SK-N-SH (cell line): ENCODE results near the gene PTTG1IP. TPM values are rescaled to one million over a fixed set of nuclear protein-coding genes. Genes with fewer than 3 reads are reported as not detected.

Experiments
- CTCF ChIA-PET: fragments of 300-600, 350-600 bp; formaldehyde crosslinking; extraction: SDS; loops from one replicate; lab custom pipeline; 2021; lab: Yijun Ruan, JAX
- POLR2A ChIA-PET: fragments of 350-600 bp; sonication (Branson Sonifier 250); formaldehyde crosslinking; extraction: SDS; loops from one replicate; lab custom pipeline; 2020; ENCODE audit warnings: antibody characterized with exemption, inconsistent platforms; lab: Yijun Ruan, JAX
- DNase-seq: peaks from one replicate; pipeline ENCODE4 v3.0.0; 2012
- H2AFZ ChIP-seq: fragments of 200-600 bp; sonication (generic); 2 replicates; pipeline ENCODE4 v1.8.1; 2016; ENCODE audit warnings: antibody characterized with exemption, mild to moderate bottlenecking, low read depth
- H3F3A ChIP-seq: fragments of 200-600 bp; sonication (generic); replicated peaks from 2 replicates; pipeline ENCODE3; 2016; ENCODE audit warnings: antibody characterized with exemption, mild to moderate bottlenecking; ENCODE audit not compliant: insufficient read depth
- H3K27ac ChIP-seq, 2 experiments: fragments of 200-500 bp in 1 of 2; fragments of 200-600 bp in 1 of 2; sonication (Bioruptor generic) in 1 of 2; sonication (generic), shearing (Covaris generic) in 1 of 2; 2 replicates each; pipeline versions ENCODE4 v1.5.1 to v1.6.1; 2014 to 2016; ENCODE audit warnings: low read depth in 2 of 2, inconsistent platforms in 1 of 2, low read length in 1 of 2, mild to moderate bottlenecking in 1 of 2, mixed read lengths in 1 of 2
- H3K27me3 ChIP-seq: fragments of 200-600 bp; sonication (generic), shearing (Covaris generic); 2 replicates; pipeline ENCODE4 v1.6.1; 2016; ENCODE audit warnings: mixed run types; ENCODE audit not compliant: insufficient read depth
- H3K36me3 ChIP-seq, 2 experiments: fragments of 200-500 bp in 1 of 2; fragments of 200-600 bp in 1 of 2; sonication (Bioruptor generic) in 1 of 2; sonication (generic) in 1 of 2; replicated peaks in 1 of 2; 2 replicates each; pipeline versions ENCODE3 to v1.5.1; 2014 to 2016; ENCODE audit warnings: low read length in 1 of 2, mild to moderate bottlenecking in 1 of 2; ENCODE audit not compliant: insufficient read depth in 2 of 2, control insufficient read depth in 1 of 2
- H3K4me1 ChIP-seq, 2 experiments: fragments of 200-500 bp in 1 of 2; fragments of 200-600 bp in 1 of 2; sonication (Bioruptor generic) in 1 of 2; sonication (generic), shearing (Covaris generic) in 1 of 2; 2 replicates each; pipeline versions ENCODE4 v1.5.1 to v1.6.1; 2014 to 2016; ENCODE audit warnings: low read depth in 1 of 2, low read length in 1 of 2, mixed run types in 1 of 2; ENCODE audit not compliant: insufficient read depth in 2 of 2, control insufficient read depth in 1 of 2
- H3K4me2 ChIP-seq: fragments of 200-600 bp; sonication (generic), shearing (Covaris generic); 2 replicates; pipeline ENCODE4 v1.6.1; 2017; ENCODE audit warnings: mixed run types
- H3K4me3 ChIP-seq, 2 experiments: fragments of 200-500 bp in 1 of 2; fragments of 200-600 bp in 1 of 2; sonication (Bioruptor generic) in 1 of 2; sonication (generic), shearing (Covaris generic) in 1 of 2; 2 replicates each; pipeline versions ENCODE4 v1.5.1 to v1.8.1; 2014 to 2016; ENCODE audit warnings: low read depth in 2 of 2, inconsistent platforms in 1 of 2, low read length in 1 of 2, mild to moderate bottlenecking in 1 of 2, mixed read lengths in 1 of 2, moderate library complexity in 1 of 2
- H3K79me2 ChIP-seq: fragments of 200-600 bp; sonication (generic); 2 replicates; pipeline ENCODE4 v1.8.1; 2017; ENCODE audit warnings: mild to moderate bottlenecking; ENCODE audit not compliant: insufficient read depth
- H3K9ac ChIP-seq: fragments of 200-600 bp; sonication (generic); 2 replicates; pipeline ENCODE4 v1.6.1; 2017; ENCODE audit warnings: mixed run types
- H3K9me2 ChIP-seq: fragments of 200-600 bp; sonication (generic); 2 replicates; pipeline ENCODE4 v1.6.1; 2017; ENCODE audit warnings: mixed run types
- H3K9me3 ChIP-seq: fragments of 200-600 bp; sonication (generic); 2 replicates; pipeline ENCODE4 v1.6.1; 2017; ENCODE audit warnings: mixed run types, mild to moderate bottlenecking, moderate library complexity
- H4K20me1 ChIP-seq: fragments of 200-600 bp; sonication (generic); 2 replicates; pipeline ENCODE4 v1.6.1; 2017; ENCODE audit warnings: mild to moderate bottlenecking, mixed run types; ENCODE audit not compliant: insufficient read depth
- ELF1 ChIP-seq: IDR thresholded peaks from 2 replicates; pipeline ENCODE4 v1.4.0; 2012
- EP300 ChIP-seq, 2 experiments: IDR thresholded peaks; 2 replicates each; pipeline versions ENCODE4 v1.4.0 to v1.6.1; 2012; ENCODE audit warnings: borderline replicate concordance in 1 of 2, low read depth in 1 of 2, low read length in 1 of 2
- GATA2 ChIP-seq: sonication (generic); formaldehyde crosslinking; IDR thresholded peaks from 2 replicates; pipeline ENCODE4 v1.5.0; 2020; ENCODE audit warnings: mild to moderate bottlenecking, missing genetic modification reagents
- MXI1 ChIP-seq: IDR thresholded peaks from 2 replicates; pipeline ENCODE4 v1.6.1; 2012; ENCODE audit warnings: mild to moderate bottlenecking, low read depth, low read length, improper control_type of control experiment
- NRF1 ChIP-seq: IDR thresholded peaks from 2 replicates; pipeline ENCODE4 v1.6.1; 2012; ENCODE audit warnings: low read depth, mild to moderate bottlenecking, low read length
- POLR2AphosphoS5 ChIP-seq: IDR thresholded peaks from 2 replicates; pipeline ENCODE4 v1.6.1; 2012; ENCODE audit warnings: low read depth, low read length
- WGBS: methylation state at CpG from one replicate; pipeline ENCODE4 v1.1.6; 2017; ENCODE audit warnings: low lambda C conversion rate; 5-methylcytosine and 5-hydroxymethylcytosine counted together
- polyA plus RNA-seq, 3 experiments: library from polyadenylated mRNA; depleted of rRNA; stranded (reverse); fragments of >200 nt; gene quantifications; 2 replicates each; pipeline ENCODE4 v1.2.3, GENCODE V29; 2012
- TF ChIP-seq, protein P1 (sequence below): IDR thresholded peaks from 2 replicates; pipeline ENCODE4 v1.4.0; 2012; ENCODE audit warnings: low read depth
- TF ChIP-seq, protein P2 (sequence below): IDR thresholded peaks from 2 replicates; pipeline ENCODE4; 2012

PTTG1IP gene
- polyA plus RNA-seq, 1 of the 3 experiments (the other 2 are of a cell fraction), result 171 TPM

DNA sequence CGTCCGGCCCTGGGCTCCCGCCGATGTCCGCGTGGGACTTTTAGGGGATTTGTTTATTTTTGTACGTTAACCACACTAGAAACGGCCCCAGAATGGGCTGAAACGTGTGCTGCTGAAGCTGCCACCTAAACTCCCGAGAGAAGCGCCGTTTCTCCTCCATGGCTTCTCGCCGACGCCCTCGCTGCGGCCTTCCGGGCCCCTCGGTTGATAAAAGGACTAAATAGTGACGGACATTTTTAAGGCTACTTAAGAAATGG is 678 bp upstream of the PTTG1IP start:
- peaks cover 20 to 34% of the 10 kb centered on the region in 2 experiments for H3K4me1 ChIP-seq
- CTCF ChIA-PET, result interaction anchor here (1.0 to 3.3 kb wide), 3 partner anchors 17 to 264 kb away, joined by 3 to 18 read pairs (median 3); partner anchors contain the start of gene UBE2G2
- H3K9me2 ChIP-seq, result no peaks in the 10 kb centered on the region
- POLR2A ChIA-PET, result interaction anchor here (0.6 to 1.4 kb wide), 5 partner anchors 10 to 259 kb away, joined by 3 to 7 read pairs (median 4); partner anchors contain the start of gene UBE2G2
- H3K27ac ChIP-seq, result peak overlapping the region in 1 of 2 experiments; percentile 68; a peak in 2 of 4 replicates
- TF ChIP-seq, protein P1, sequence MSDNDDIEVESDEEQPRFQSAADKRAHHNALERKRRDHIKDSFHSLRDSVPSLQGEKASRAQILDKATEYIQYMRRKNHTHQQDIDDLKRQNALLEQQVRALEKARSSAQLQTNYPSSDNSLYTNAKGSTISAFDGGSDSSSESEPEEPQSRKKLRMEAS, result 0 out of 2 replicates have a peak, but pooled peaks have one; percentile 27
- TF ChIP-seq POLR2AphosphoS5, result no peak
- TF ChIP-seq, all 33 proteins: peak for 1
- Histone ChIP-seq H3K79me2 (peaks cover 48% of the 10 kb centered on the region), H4K20me1 (peaks cover 38% of the 10 kb centered on the region), H3F3A (peaks cover 18% of the 10 kb centered on the region), H3K4me3 (peak overlapping the region; percentile 88 to 96), H3K36me3 (no peaks in the 10 kb centered on the region), H3K9ac (peak overlapping the region; percentile 70), H3K4me2 (peak overlapping the region; percentile 85), H2AFZ (0 out of 2 replicates have a peak overlapping the region, but pooled peaks have one; percentile 38), H3K9me3 (no peaks in the 10 kb centered on the region), H3K27me3 (no peaks in the 10 kb centered on the region)
- 42% methylated on average over 20 of the region's 20 CpGs for WGBS
- peak; percentile 45 for DNase-seq

DNA sequence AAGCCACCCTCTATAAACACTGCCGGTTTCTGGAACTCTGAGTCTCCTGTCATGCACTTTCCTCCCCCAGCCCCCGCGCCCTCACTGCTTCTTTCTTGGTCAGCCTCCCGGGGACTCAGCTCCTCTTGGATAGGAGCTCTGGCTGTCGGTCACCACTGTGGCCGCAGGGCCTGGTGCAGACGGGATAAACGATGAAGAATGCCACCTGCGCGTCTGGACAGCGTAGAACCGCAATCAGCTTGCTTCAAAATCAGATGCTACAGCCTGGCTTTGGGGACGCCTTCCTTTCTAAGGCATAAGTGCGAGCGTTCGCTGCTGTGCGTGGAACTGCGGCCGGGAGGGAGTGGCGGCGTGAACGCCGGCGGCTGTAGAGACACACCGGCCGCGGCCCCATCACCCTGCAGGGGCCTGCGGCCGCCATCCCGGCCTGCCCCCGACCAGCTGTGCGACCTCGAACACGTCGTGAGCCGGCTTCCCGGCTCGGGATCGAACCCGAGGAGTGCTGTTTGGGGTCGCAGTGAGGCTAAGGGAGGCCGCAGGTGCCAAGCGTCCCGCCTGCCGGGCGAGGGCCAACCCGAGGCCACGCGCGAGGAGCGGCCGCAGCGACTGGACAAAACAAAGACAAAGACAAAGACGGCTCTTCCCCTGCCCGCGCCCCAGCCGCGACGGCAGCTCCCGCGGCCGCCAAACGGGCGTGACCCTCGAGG is 688 bp downstream of the PTTG1IP start:
- Histone ChIP-seq H4K20me1 (peaks cover 51% of the 10 kb centered on the region), H2AFZ (no peak overlapping the region)
- CTCF ChIA-PET, result interaction anchor here (0.6 to 3.3 kb wide), 14 partner anchors 15 to 683 kb away, joined by 3 to 18 read pairs (median 3); partner anchors contain the start of gene UBE2G2

More for the DNA sequence above, 688 bp downstream of the PTTG1IP start:
- Histone ChIP-seq H3K79me2 (peaks cover 62% of the 10 kb centered on the region), H3K9me2 (no peaks in the 10 kb centered on the region), H3F3A (peaks cover 26% of the 10 kb centered on the region), H3K27me3 (no peaks in the 10 kb centered on the region), H3K4me1 (peaks cover 33 to 44% of the 10 kb centered on the region in 2 experiments), H3K27ac (peak overlapping the region; percentile 82 to 90; a peak in 3 of 4 replicates), H3K9ac (peak overlapping the region; percentile 82), H3K9me3 (no peaks in the 10 kb centered on the region), H3K4me2 (peak overlapping the region; percentile 98), H3K4me3 (peak overlapping the region; percentile 88 to 96), H3K36me3 (peaks cover 0 to 10% of the 10 kb centered on the region in 2 experiments)
- peak; percentile 57 for DNase-seq
- WGBS, result 1% methylated on average over 39 of the region's 65 CpGs
- POLR2A ChIA-PET, result interaction anchor here (0.6 to 1.4 kb wide), 3 partner anchors 27 to 71 kb away, joined by 3 to 7 read pairs (median 3); partner anchors contain the start of gene UBE2G2
- TF ChIP-seq NRF1 (no peak), MXI1 (peak; percentile 47; the same call in 1 of the 2 replicates), GATA2 (CRISPR knock-in tag) (no peak), ELF1 (no peak), EP300 (IDR thresholded peaks at IDR 0.05; ENCODE audit: borderline replicate concordance in 1 of 2, low read depth in 1 of 2, low read length in 1 of 2) (no peak)
- TF ChIP-seq, protein P1, result no peak
- TF ChIP-seq, protein P2, sequence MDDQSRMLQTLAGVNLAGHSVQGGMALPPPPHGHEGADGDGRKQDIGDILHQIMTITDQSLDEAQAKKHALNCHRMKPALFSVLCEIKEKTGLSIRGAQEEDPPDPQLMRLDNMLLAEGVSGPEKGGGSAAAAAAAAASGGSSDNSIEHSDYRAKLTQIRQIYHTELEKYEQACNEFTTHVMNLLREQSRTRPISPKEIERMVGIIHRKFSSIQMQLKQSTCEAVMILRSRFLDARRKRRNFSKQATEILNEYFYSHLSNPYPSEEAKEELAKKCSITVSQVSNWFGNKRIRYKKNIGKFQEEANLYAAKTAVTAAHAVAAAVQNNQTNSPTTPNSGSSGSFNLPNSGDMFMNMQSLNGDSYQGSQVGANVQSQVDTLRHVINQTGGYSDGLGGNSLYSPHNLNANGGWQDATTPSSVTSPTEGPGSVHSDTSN, result 0 out of 2 replicates have a peak, but pooled peaks have one; percentile 19
